Activated CD4-positive, alpha-beta T cell treated with anti-CD3 and anti-CD28 coated beads, Interleukin-10, Interleukin-2, amounts not matched to agents 100 ng/mL and 50 ng/mL, durations not matched to agents 16 hours and 8 hours (primary cell): Measurements from ENCODE around the gene SACM1L.
A peak's percentile ranks its signal among the peaks of the same experiment; 100 is the strongest.
"Not testable (repeated sequence)": the region's sequence is repeated elsewhere in the genome, so short reads cannot be mapped to it uniquely, and the experiment has no call there.

Experiments used
- DNase-seq: peaks from one replicate; pipeline ENCODE4 v3.0.0-alpha.2; 2020

Gene SACM1L

GRCh38 chr3:45742461-45743089, 53.4 kb downstream of the SACM1L start:
- DNase-seq, result no peak

GRCh38 chr3:45746165-45746776, 57.1 kb downstream of the SACM1L start:
- DNase-seq, result no peak

GRCh38 chr3:45746777-45747622, 57.8 kb downstream of the SACM1L start:
- DNase-seq, result no peak

DNA sequence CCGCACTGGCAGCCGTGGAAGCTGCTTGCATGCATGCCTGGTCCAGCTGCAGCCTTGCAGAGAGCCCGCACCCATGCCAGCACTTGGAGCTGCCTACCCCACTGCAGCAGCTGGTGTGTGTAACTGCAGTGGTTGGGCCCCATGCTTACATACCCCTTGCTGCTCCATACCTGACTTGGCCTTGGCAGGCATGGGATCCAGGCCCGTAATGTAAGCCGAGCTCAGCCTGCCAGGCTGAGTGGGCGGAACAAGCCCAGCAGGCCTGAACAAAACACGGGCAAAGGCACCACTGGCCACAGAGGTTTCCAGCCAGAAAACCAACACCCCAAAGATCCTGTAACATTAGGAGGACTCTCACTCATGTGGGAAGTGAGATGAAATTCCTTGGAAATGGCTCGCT, 58.9 kb downstream of the SACM1L start:
- no peak for DNase-seq

DNA sequence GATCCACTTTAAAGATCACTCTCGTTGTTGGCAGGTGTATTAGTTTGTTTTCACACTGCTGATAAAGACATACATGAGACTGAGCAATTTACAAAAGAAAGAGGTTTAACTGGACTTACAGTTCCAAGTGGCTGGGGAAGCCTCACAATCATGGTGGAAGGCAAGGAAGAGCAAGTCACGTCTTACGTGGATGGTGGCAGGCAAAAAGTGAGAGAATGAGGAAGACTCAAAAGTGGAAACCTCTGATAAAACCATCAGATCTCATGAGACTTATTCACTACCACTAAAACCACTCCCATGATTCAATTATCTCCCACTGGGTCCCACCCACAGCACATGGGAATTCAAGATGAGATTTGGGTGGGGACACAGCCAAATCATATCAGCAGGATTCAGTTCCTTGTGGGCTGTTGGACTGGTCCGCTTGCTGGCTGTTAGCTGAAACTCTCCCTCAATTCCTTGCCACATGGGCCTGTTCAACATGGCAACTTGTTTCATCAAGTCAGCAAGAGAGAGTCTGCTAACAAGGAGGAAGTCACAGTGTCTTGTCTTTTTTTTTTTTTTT, 59.9 kb downstream of the SACM1L start:
- DNase-seq, result not testable (repeated sequence)

GRCh38 chr3:45749880-45750279, 60.7 kb downstream of the SACM1L start:
- no peak for DNase-seq

GRCh38 chr3:45751537-45752242, 62.5 kb downstream of the SACM1L start:
- no peak for DNase-seq

DNA sequence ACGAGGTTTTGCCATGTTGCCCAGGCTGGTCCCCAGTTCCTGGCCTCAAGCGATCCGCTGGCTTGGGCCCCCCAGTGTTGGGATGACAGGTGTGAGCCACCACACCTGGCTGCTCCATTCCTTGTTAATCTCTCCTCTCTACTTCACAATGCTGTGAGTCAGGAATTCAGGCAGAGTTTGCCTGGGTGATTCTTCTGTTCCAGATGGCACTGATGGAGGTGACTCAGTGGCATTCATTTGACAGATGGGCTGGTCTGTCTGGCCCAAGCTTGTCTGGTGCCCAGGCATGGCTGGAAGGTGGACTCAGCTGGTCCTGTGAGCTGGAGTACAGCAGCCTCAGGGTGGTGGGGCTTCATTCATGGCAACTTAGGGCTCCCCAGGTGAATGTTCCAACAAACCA, 63.9 kb downstream of the SACM1L start:
- DNase-seq, result no peak

GRCh38 chr3:45754461-45754860, 65.3 kb downstream of the SACM1L start:
- DNase-seq, result no peak

- no peak for DNase-seq
Observed at GRCh38 chr3:45756055-45756454, 66.9 kb downstream of the SACM1L start.

GRCh38 chr3:45757141-45757540, 67.9 kb downstream of the SACM1L start:
- not testable (repeated sequence) for DNase-seq

DNA sequence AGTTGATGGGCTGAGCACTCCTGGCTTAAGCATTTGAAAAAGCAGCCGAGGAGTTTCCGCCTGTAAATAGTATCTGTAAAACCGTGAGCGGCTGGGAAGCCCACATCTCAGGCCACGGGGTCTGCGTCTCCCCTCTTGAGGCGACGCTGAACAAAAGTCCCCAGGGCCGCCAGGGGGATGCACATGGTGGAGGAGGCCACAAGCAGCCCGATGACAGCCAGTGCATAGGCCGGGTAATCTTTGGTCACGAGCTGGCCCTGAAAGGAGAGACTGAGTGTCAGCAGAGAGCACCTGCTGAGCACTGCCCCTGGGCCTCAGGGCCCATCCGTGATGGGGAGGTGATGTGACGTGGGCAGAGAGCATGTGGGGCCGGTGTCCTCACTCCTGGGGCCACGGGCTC, 69.7 kb downstream of the SACM1L start:
- no peak for DNase-seq

DNA sequence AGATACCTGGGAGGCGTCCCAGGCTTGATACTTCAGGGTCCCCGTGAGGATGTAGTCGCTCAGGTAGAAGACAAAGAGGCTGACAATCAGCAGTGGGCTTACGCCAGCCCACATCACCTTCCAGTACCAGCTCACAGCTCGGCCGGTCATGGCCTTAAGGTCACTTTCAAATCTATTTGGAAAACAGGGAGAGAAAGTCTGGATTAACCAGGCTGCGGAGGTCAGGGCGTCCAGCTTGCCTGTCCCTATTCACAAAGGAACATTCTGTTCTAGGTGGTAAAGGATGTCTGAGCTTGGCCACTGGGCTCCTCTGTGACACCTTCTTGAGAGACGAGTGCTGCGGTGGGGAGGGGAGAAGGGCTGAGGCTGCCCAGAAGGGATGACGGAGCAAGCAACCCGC, 70.7 kb downstream of the SACM1L start:
- DNase-seq, result no peak

DNA sequence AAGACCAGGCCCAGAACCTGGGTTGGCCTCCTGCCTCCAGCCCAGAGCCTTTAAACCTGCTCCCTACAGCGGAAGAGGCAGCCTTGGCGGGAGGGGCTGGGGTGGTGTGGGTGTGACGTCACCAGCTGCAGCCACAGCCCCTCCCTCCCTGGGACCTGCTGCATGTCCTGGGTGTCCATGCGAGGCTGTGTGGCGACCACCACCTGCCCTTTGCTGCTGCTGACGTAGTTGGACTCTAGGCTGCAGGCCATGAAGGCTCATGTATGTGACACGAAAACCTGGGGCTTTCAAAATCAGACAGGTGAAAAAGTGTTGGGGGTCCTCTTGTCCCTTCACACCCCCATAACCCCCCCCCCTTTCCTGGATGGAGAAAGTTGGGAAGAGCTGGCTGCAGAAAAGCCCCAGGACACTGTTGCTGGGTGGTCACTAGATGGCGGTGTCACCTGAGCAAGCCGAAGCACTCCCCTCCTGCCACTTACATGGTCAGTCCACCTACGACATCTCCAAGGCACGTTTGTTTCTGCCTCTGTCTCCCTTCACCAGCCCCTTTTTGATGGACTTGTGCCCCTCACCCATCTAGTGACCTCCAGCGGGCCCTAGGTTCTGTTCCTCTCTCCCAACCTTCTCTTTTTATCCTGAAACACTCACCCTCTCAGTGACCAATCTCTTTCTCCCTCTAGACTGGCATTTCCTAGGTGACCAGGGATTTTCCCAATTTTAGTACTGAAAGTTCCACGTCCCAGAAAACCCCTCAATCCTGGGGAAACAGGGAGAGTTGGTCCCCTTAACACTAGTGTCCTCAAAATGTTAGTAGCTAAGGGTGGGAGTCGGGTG, 71.9 kb downstream of the SACM1L start:
- peak; percentile 55 for DNase-seq

- DNase-seq, result no peak
Observed at GRCh38 chr3:45761831-45762230, 72.6 kb downstream of the SACM1L start.

GRCh38 chr3:45762647-45763302, 73.6 kb downstream of the SACM1L start:
- no peak for DNase-seq

GRCh38 chr3:45763303-45763675, 74.1 kb downstream of the SACM1L start:
- DNase-seq, result no peak

DNA sequence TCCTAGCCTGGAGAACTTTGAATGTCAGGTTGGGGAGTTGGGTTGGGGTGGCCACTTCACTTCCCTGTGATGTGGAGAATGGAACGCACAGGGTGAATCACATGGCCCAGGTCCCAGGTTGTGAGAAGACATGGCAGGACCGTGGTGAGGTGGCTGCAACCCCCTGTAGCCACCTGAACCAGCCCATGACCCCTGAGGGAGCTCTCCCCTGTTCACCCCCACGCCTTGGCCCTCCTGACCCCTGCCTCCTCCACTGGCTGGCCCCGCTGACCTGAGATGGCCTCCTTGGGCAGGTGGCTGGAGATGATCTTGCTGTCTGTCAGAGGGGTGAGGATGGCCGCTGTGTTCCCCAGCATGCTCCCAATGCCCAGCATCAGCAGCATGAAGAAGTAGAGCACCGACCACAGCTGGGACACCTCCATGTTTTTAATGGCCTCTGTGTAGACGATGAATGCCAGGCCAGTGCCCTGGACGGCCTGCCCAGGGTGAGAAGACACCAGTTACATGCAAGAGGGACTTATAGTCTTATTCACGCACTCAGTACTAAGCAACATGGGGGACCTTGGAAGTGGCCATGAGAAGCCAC, 76.2 kb downstream of the SACM1L start:
- no peak for DNase-seq

DNA sequence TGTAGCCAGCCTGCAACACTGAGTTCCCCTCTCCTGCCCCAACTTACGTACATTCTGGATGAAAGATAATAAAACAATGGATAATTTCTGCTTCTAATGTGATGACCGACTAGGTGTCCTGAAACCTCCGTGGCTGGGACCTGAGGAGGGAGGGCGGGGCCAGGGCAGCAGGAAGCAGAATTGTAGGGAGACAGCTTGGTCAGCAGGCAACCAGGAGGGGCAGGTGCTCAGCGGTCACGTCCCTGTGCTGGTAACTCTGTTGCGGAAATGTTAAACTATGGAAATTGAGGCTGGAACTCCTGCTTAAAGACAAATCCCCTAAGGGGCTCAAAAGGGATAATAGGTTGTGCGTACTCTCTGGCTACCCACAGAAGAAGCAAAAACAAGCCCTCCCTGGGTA, 76.8 kb downstream of the SACM1L start:
- no peak for DNase-seq

DNA sequence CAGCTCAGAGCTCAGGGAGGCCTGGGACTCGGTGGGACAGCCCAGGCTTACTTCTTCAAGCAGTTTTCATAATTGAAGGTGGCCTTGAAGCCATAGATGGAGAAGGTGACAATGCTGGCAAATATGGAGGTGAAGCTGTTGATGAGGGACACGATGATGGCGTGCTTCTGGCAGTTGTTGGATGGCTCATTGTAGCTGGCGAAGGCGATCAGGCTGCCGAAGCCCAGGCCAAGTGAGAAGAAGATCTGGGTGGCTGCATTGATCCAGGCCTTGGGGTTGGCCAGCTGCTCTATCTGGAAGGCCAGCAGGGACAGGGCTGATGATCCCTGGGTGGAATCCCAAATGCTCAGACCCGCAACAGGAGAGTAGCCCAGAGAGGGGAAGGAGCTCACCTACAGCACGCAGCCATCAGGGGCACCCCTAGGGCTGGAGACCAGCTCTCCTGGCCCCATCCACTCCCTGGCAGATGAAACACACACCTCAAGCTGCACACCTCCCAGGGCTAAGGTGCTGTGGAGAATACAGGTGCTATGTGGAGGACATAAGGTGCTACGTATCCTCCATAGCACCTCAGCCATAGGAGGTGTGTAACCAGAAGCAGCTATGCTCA, 82.1 kb downstream of the SACM1L start:
- no peak for DNase-seq

GRCh38 chr3:45771831-45772230, 82.6 kb downstream of the SACM1L start:
- no peak for DNase-seq
